SK-N-SH (cell line): ENCODE data around the gene JMJD6. TPM values are rescaled to one million over a fixed set of nuclear protein-coding genes. Genes with fewer than 3 reads are reported as not detected.

Experiments
- CTCF ChIA-PET: fragments of 300-600, 350-600 bp; formaldehyde crosslinking; extraction: SDS; loops from one replicate; lab custom pipeline; 2021; lab: Yijun Ruan, JAX
- POLR2A ChIA-PET: fragments of 350-600 bp; sonication (Branson Sonifier 250); formaldehyde crosslinking; extraction: SDS; loops from one replicate; lab custom pipeline; 2020; ENCODE audit warnings: antibody characterized with exemption, inconsistent platforms; lab: Yijun Ruan, JAX
- DNase-seq: peaks from one replicate; pipeline ENCODE4 v3.0.0; 2012
- H2AFZ ChIP-seq: fragments of 200-600 bp; sonication (generic); 2 replicates; pipeline ENCODE4 v1.8.1; 2016; ENCODE audit warnings: antibody characterized with exemption, mild to moderate bottlenecking, low read depth
- H3F3A ChIP-seq: fragments of 200-600 bp; sonication (generic); replicated peaks from 2 replicates; pipeline ENCODE3; 2016; ENCODE audit warnings: antibody characterized with exemption, mild to moderate bottlenecking; ENCODE audit not compliant: insufficient read depth
- H3K27ac ChIP-seq, 2 experiments: fragments of 200-500 bp in 1 of 2; fragments of 200-600 bp in 1 of 2; sonication (Bioruptor generic) in 1 of 2; sonication (generic), shearing (Covaris generic) in 1 of 2; 2 replicates each; pipeline versions ENCODE4 v1.5.1 to v1.6.1; 2014 to 2016; ENCODE audit warnings: low read depth in 2 of 2, inconsistent platforms in 1 of 2, low read length in 1 of 2, mild to moderate bottlenecking in 1 of 2, mixed read lengths in 1 of 2
- H3K27me3 ChIP-seq: fragments of 200-600 bp; sonication (generic), shearing (Covaris generic); 2 replicates; pipeline ENCODE4 v1.6.1; 2016; ENCODE audit warnings: mixed run types; ENCODE audit not compliant: insufficient read depth
- H3K36me3 ChIP-seq, 2 experiments: fragments of 200-500 bp in 1 of 2; fragments of 200-600 bp in 1 of 2; sonication (Bioruptor generic) in 1 of 2; sonication (generic) in 1 of 2; replicated peaks in 1 of 2; 2 replicates each; pipeline versions ENCODE3 to v1.5.1; 2014 to 2016; ENCODE audit warnings: low read length in 1 of 2, mild to moderate bottlenecking in 1 of 2; ENCODE audit not compliant: insufficient read depth in 2 of 2, control insufficient read depth in 1 of 2
- H3K4me1 ChIP-seq, 2 experiments: fragments of 200-500 bp in 1 of 2; fragments of 200-600 bp in 1 of 2; sonication (Bioruptor generic) in 1 of 2; sonication (generic), shearing (Covaris generic) in 1 of 2; 2 replicates each; pipeline versions ENCODE4 v1.5.1 to v1.6.1; 2014 to 2016; ENCODE audit warnings: low read depth in 1 of 2, low read length in 1 of 2, mixed run types in 1 of 2; ENCODE audit not compliant: insufficient read depth in 2 of 2, control insufficient read depth in 1 of 2
- H3K4me2 ChIP-seq: fragments of 200-600 bp; sonication (generic), shearing (Covaris generic); 2 replicates; pipeline ENCODE4 v1.6.1; 2017; ENCODE audit warnings: mixed run types
- H3K4me3 ChIP-seq, 2 experiments: fragments of 200-500 bp in 1 of 2; fragments of 200-600 bp in 1 of 2; sonication (Bioruptor generic) in 1 of 2; sonication (generic), shearing (Covaris generic) in 1 of 2; 2 replicates each; pipeline versions ENCODE4 v1.5.1 to v1.8.1; 2014 to 2016; ENCODE audit warnings: low read depth in 2 of 2, inconsistent platforms in 1 of 2, low read length in 1 of 2, mild to moderate bottlenecking in 1 of 2, mixed read lengths in 1 of 2, moderate library complexity in 1 of 2
- H3K79me2 ChIP-seq: fragments of 200-600 bp; sonication (generic); 2 replicates; pipeline ENCODE4 v1.8.1; 2017; ENCODE audit warnings: mild to moderate bottlenecking; ENCODE audit not compliant: insufficient read depth
- H3K9ac ChIP-seq: fragments of 200-600 bp; sonication (generic); 2 replicates; pipeline ENCODE4 v1.6.1; 2017; ENCODE audit warnings: mixed run types
- H3K9me2 ChIP-seq: fragments of 200-600 bp; sonication (generic); 2 replicates; pipeline ENCODE4 v1.6.1; 2017; ENCODE audit warnings: mixed run types
- H3K9me3 ChIP-seq: fragments of 200-600 bp; sonication (generic); 2 replicates; pipeline ENCODE4 v1.6.1; 2017; ENCODE audit warnings: mixed run types, mild to moderate bottlenecking, moderate library complexity
- H4K20me1 ChIP-seq: fragments of 200-600 bp; sonication (generic); 2 replicates; pipeline ENCODE4 v1.6.1; 2017; ENCODE audit warnings: mild to moderate bottlenecking, mixed run types; ENCODE audit not compliant: insufficient read depth
- CHD2 ChIP-seq: fragments of 150-350 bp; IDR thresholded peaks from 2 replicates; pipeline ENCODE4 v1.6.1; 2018; ENCODE audit warnings: low read length; ENCODE audit not compliant: partially characterized antibody
- ELF1 ChIP-seq: IDR thresholded peaks from 2 replicates; pipeline ENCODE4 v1.4.0; 2012
- EP300 ChIP-seq, 2 experiments: IDR thresholded peaks; 2 replicates each; pipeline versions ENCODE4 v1.4.0 to v1.6.1; 2012; ENCODE audit warnings: borderline replicate concordance in 1 of 2, low read depth in 1 of 2, low read length in 1 of 2
- EZH2phosphoT487 ChIP-seq: fragments of 200-600 bp; sonication (generic); IDR thresholded peaks from 2 replicates; pipeline ENCODE4 v1.6.1; 2017; ENCODE audit warnings: low read depth, mixed run types, mild to moderate bottlenecking, antibody characterized with exemption, moderate library complexity, borderline replicate concordance
- FOSL2 ChIP-seq: IDR thresholded peaks from 2 replicates; pipeline ENCODE4 v1.4.0; 2012; ENCODE audit warnings: low read depth, mild to moderate bottlenecking, moderate library complexity, borderline replicate concordance
- FOXJ3 ChIP-seq: sonication (generic); formaldehyde crosslinking; IDR thresholded peaks from 2 replicates; pipeline ENCODE4 v1.5.1; 2020; ENCODE audit warnings: mild to moderate bottlenecking, missing genetic modification reagents
- FOXM1 ChIP-seq: IDR thresholded peaks from 2 replicates; pipeline ENCODE4 v1.4.0; 2012; ENCODE audit warnings: low read depth, mild to moderate bottlenecking
- GATA2 ChIP-seq: sonication (generic); formaldehyde crosslinking; IDR thresholded peaks from 2 replicates; pipeline ENCODE4 v1.5.0; 2020; ENCODE audit warnings: mild to moderate bottlenecking, missing genetic modification reagents
- JUND ChIP-seq: IDR thresholded peaks from 2 replicates; pipeline ENCODE4 v1.4.0; 2012
- MEF2A ChIP-seq: IDR thresholded peaks from 2 replicates; pipeline ENCODE4 v1.4.0; 2012; ENCODE audit warnings: low read depth, borderline replicate concordance
- MXI1 ChIP-seq: IDR thresholded peaks from 2 replicates; pipeline ENCODE4 v1.6.1; 2012; ENCODE audit warnings: mild to moderate bottlenecking, low read depth, low read length, improper control_type of control experiment
- NFIC ChIP-seq: IDR thresholded peaks from 2 replicates; pipeline ENCODE4 v1.4.0; 2012; ENCODE audit warnings: borderline replicate concordance
- NRF1 ChIP-seq: IDR thresholded peaks from 2 replicates; pipeline ENCODE4 v1.6.1; 2012; ENCODE audit warnings: low read depth, mild to moderate bottlenecking, low read length
- POLR2AphosphoS5 ChIP-seq: IDR thresholded peaks from 2 replicates; pipeline ENCODE4 v1.6.1; 2012; ENCODE audit warnings: low read depth, low read length
- RAD21 ChIP-seq: IDR thresholded peaks from 2 replicates; pipeline ENCODE4 v1.6.1; 2012; ENCODE audit warnings: mild to moderate bottlenecking, low read length
- RCOR1 ChIP-seq: fragments of 150-350 bp; IDR thresholded peaks from 2 replicates; pipeline ENCODE4 v1.6.1; 2017; ENCODE audit warnings: antibody characterized with exemption, low read length
- SIN3A ChIP-seq: IDR thresholded peaks from 2 replicates; pipeline ENCODE4 v1.6.1; 2012; ENCODE audit warnings: low read depth, mild to moderate bottlenecking, low read length, moderate library complexity, borderline replicate concordance
- TAF1 ChIP-seq: IDR thresholded peaks from 2 replicates; pipeline ENCODE4 v1.6.1; 2012; ENCODE audit warnings: low read depth, mild to moderate bottlenecking, low read length, moderate library complexity, borderline replicate concordance
- TCF12 ChIP-seq: IDR thresholded peaks from 2 replicates; pipeline ENCODE4 v1.4.0; 2012
- YY1 ChIP-seq: IDR thresholded peaks from 2 replicates; pipeline ENCODE4 v1.4.0; 2012; ENCODE audit warnings: low read depth, mild to moderate bottlenecking
- WGBS: methylation state at CpG from one replicate; pipeline ENCODE4 v1.1.6; 2017; ENCODE audit warnings: low lambda C conversion rate; 5-methylcytosine and 5-hydroxymethylcytosine counted together
- polyA plus RNA-seq, 3 experiments: library from polyadenylated mRNA; depleted of rRNA; stranded (reverse); fragments of >200 nt; gene quantifications; 2 replicates each; pipeline ENCODE4 v1.2.3, GENCODE V29; 2012
- TF ChIP-seq, protein P1 (sequence below): IDR thresholded peaks from 2 replicates; pipeline ENCODE4 v1.4.0; 2012; ENCODE audit warnings: low read depth
- TF ChIP-seq, protein P2 (sequence below): fragments of 200-600 bp; sonication (generic); IDR thresholded peaks from 2 replicates; pipeline ENCODE4 v1.6.1; 2017; ENCODE audit warnings: antibody characterized with exemption, mild to moderate bottlenecking, moderate library complexity

Gene JMJD6
- polyA plus RNA-seq, 1 of the 3 experiments (the other 2 are of a cell fraction) = 23.3 TPM

GRCh38 chr17:76720941-76721340, 5.5 kb downstream of the JMJD6 start:
- ChIA-PET POLR2A (interaction anchor here (2.0 kb wide), 1 partner anchor 17 kb away, joined by 4 read pairs; the partner anchor contains the start of gene MFSD11), CTCF (interaction anchor here (0.9 to 2.8 kb wide), 2 partner anchors 11 to 199 kb away, joined by 4 to 8 read pairs; no protein-coding TSS in a partner anchor)
- 96% methylated on average over 9 of the region's 9 CpGs for WGBS
- DNase-seq = no peak
- Histone ChIP-seq H3K4me2 (no peak overlapping the region), H3K9me3 (no peaks in the 10 kb centered on the region), H3K9ac (no peak overlapping the region), H3F3A (peaks cover 30% of the 10 kb centered on the region), H2AFZ (no peak overlapping the region), H3K27me3 (no peaks in the 10 kb centered on the region), H3K4me1 (peaks cover 9 to 24% of the 10 kb centered on the region in 2 experiments), H3K9me2 (no peaks in the 10 kb centered on the region), H4K20me1 (peaks cover 18% of the 10 kb centered on the region), H3K79me2 (peaks cover 62% of the 10 kb centered on the region), H3K27ac (no peak overlapping the region), H3K36me3 (peaks cover 62 to 82% of the 10 kb centered on the region in 2 experiments), H3K4me3 (no peak overlapping the region)
- no peak for TF ChIP-seq TCF12
- no peak for TF ChIP-seq RCOR1
- no peak for TF ChIP-seq TAF1
- no peak for TF ChIP-seq NFIC
- TF ChIP-seq MEF2A = no peak
- no peak for TF ChIP-seq NRF1
- TF ChIP-seq JUND = no peak
- no peak for TF ChIP-seq EP300 (IDR thresholded peaks at IDR 0.05; ENCODE audit: borderline replicate concordance in 1 of 2, low read depth in 1 of 2, low read length in 1 of 2)
- TF ChIP-seq SIN3A = no peak
- no peak for TF ChIP-seq POLR2AphosphoS5
- no peak for TF ChIP-seq FOXM1
- TF ChIP-seq, protein P1, sequence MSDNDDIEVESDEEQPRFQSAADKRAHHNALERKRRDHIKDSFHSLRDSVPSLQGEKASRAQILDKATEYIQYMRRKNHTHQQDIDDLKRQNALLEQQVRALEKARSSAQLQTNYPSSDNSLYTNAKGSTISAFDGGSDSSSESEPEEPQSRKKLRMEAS = no peak
- no peak for TF ChIP-seq EZH2phosphoT487

- TF ChIP-seq JUND (no peak), CHD2 (no peak), FOXJ3 (CRISPR knock-in tag) (no peak), POLR2AphosphoS5 (no peak), NFIC (no peak), YY1 (no peak), ELF1 (no peak), RCOR1 (no peak), SIN3A (no peak), FOSL2 (no peak), GATA2 (CRISPR knock-in tag) (no peak), RAD21 (no peak), EZH2phosphoT487 (no peak), MXI1 (no peak), TAF1 (no peak)
- TF ChIP-seq, protein P1 = no peak
- TF ChIP-seq, protein P2, sequence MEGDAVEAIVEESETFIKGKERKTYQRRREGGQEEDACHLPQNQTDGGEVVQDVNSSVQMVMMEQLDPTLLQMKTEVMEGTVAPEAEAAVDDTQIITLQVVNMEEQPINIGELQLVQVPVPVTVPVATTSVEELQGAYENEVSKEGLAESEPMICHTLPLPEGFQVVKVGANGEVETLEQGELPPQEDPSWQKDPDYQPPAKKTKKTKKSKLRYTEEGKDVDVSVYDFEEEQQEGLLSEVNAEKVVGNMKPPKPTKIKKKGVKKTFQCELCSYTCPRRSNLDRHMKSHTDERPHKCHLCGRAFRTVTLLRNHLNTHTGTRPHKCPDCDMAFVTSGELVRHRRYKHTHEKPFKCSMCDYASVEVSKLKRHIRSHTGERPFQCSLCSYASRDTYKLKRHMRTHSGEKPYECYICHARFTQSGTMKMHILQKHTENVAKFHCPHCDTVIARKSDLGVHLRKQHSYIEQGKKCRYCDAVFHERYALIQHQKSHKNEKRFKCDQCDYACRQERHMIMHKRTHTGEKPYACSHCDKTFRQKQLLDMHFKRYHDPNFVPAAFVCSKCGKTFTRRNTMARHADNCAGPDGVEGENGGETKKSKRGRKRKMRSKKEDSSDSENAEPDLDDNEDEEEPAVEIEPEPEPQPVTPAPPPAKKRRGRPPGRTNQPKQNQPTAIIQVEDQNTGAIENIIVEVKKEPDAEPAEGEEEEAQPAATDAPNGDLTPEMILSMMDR = no peak
- TF ChIP-seq, all 33 proteins: peak for 0
- H3K27me3 ChIP-seq = no peaks in the 10 kb centered on the region
- CTCF ChIA-PET = interaction anchor here (0.7 to 14.3 kb wide), 6 partner anchors 11 to 447 kb away, joined by 3 to 255 read pairs (median 4); no protein-coding TSS in a partner anchor
- no peak overlapping the region for H3K9ac ChIP-seq
- H3K9me3 ChIP-seq = no peaks in the 10 kb centered on the region
- 91% methylated on average over 9 of the region's 9 CpGs for WGBS
- H3K79me2 ChIP-seq = peaks cover 59% of the 10 kb centered on the region
- H3K36me3 ChIP-seq = peaks cover 69 to 82% of the 10 kb centered on the region in 2 experiments
- H4K20me1 ChIP-seq = peaks cover 25% of the 10 kb centered on the region
- H3K27ac ChIP-seq = no peak overlapping the region
- POLR2A ChIA-PET = interaction anchor here (2.0 kb wide), 1 partner anchor 18 kb away, joined by 4 read pairs; the partner anchor contains the start of gene MFSD11
- H2AFZ ChIP-seq = no peak overlapping the region
- DNase-seq = no peak
- no peak overlapping the region for H3K4me2 ChIP-seq
- peaks cover 5 to 31% of the 10 kb centered on the region in 2 experiments; a peak in 3 of 4 replicates for H3K4me1 ChIP-seq
- H3F3A ChIP-seq = peaks cover 37% of the 10 kb centered on the region
- H3K9me2 ChIP-seq = no peaks in the 10 kb centered on the region
- no peak overlapping the region for H3K4me3 ChIP-seq
These were observed 6.2 kb downstream of the JMJD6 start for GRCh38 chr17:76720211-76720610.
